Spleen (tissue), 11 donors: ENCODE measurements around the gene HDGFL1. TPM values are rescaled to one million over a fixed set of nuclear protein-coding genes. Genes with fewer than 3 reads are reported as not detected.

ENCODE experiments used
- DNase-seq: peaks from one replicate; pipeline ENCODE4 v3.0.0-alpha.2; 2020
- H3K27ac ChIP-seq, 8 donors: fragments of 200-600 bp; sonication (generic) in 7 of 8; 1 replicate in 4 of 8; 2 replicates in 4 of 8; pipeline versions ENCODE4 v1.5.0 to v1.8.0; 2016 to 2021; ENCODE audit warnings: inconsistent platforms in 4 of 8, mild to moderate bottlenecking in 4 of 8, moderate library complexity in 1 of 8
- H3K27me3 ChIP-seq, 7 donors: fragments of 200-600 bp; sonication (generic) in 6 of 7; replicated peaks in 1 of 7; 1 replicate in 4 of 7; 2 replicates in 3 of 7; pipeline versions ENCODE4 v1.5.0 to v1.8.0; 2016 to 2021; ENCODE audit warnings: inconsistent platforms in 3 of 7, mild to moderate bottlenecking in 1 of 7
- H3K36me3 ChIP-seq, 6 donors: fragments of 200-600 bp; sonication (generic) in 5 of 6; 1 replicate in 4 of 6; 2 replicates in 2 of 6; pipeline versions ENCODE4 v1.5.0 to v1.8.0; 2016 to 2021; ENCODE audit warnings: inconsistent platforms in 2 of 6
- H3K4me1 ChIP-seq, 6 donors: fragments of 200-600 bp; sonication (generic) in 5 of 6; 1 replicate in 3 of 6; 2 replicates in 3 of 6; pipeline versions ENCODE4 v1.5.0 to v1.8.0; 2016 to 2021; ENCODE audit warnings: inconsistent platforms in 3 of 6
- H3K4me3 ChIP-seq, 8 donors: fragments of 200-600 bp; sonication (generic) in 7 of 8; 1 replicate in 4 of 8; 2 replicates in 4 of 8; pipeline versions ENCODE4 v1.5.0 to v1.8.0; 2016 to 2021; ENCODE audit warnings: inconsistent platforms in 4 of 8, mild to moderate bottlenecking in 4 of 8, moderate library complexity in 2 of 8
- H3K9me3 ChIP-seq, 8 donors: fragments of 200-600 bp; sonication (generic) in 7 of 8; 1 replicate in 4 of 8; 2 replicates in 4 of 8; pipeline versions ENCODE4 v1.5.0 to v1.8.0; 2016 to 2021; ENCODE audit warnings: inconsistent platforms in 4 of 8
- CTCF ChIP-seq, 11 experiments: fragments of 200-600 bp in 7 of 11; fragments of 450-650 bp in 4 of 11; sonication (generic) in 4 of 11; IDR thresholded peaks in 8 of 11; conservative IDR thresholded peaks in 3 of 11; 1 replicate in 7 of 11; 2 replicates in 4 of 11; pipeline versions ENCODE4 v1.4.0 to v1.8.0; 2016 to 2021; ENCODE audit warnings: antibody characterized with exemption in 11 of 11, inconsistent platforms in 4 of 11, mild to moderate bottlenecking in 1 of 11
- POLR2A ChIP-seq, 3 donors: fragments of 450-650 bp; IDR thresholded peaks; one replicate each; pipeline ENCODE4 v1.5.1; 2017; ENCODE audit warnings: antibody characterized with exemption in 3 of 3, mild to moderate bottlenecking in 1 of 3
- POLR2AphosphoS5 ChIP-seq, 3 donors: sonication (generic); formaldehyde crosslinking; IDR thresholded peaks; one replicate each; pipeline ENCODE4 v1.5.1; 2017; ENCODE audit warnings: antibody characterized with exemption in 3 of 3
- WGBS, 5 donors: extraction: QIAGEN DNeasy Blood & Tissue Kit in 3 of 5; methylation state at CpG; one replicate each; pipeline versions ENCODE4 v1.1.5 to v1.1.7; 2013 to 2018; 5-methylcytosine and 5-hydroxymethylcytosine counted together
- intact Hi-C: fragments of 100-400 bp; cut with DNase I; formaldehyde crosslinking; loops from one replicate; pipeline ENCODE4 v1.15.0; 2023; ENCODE audit warnings: low total_unique reads
- polyA plus RNA-seq, 3 donors: library from polyadenylated mRNA; stranded (reverse); fragments of 200-250 nt; gene quantifications; one replicate each; pipeline ENCODE4 v1.2.1, GENCODE V29; 2013
- total RNA-seq, 7 donors: library from RNA; depleted of rRNA in 3 of 7; stranded (reverse); fragments of >200 nt in 3 of 7; fragmentation: NEBNext Ultra II Directional in 4 of 7; extraction: Animal tissue kit (Norgen Biotek cat#: 25700) in 4 of 7; gene quantifications; one replicate each; pipeline versions ENCODE4 v1.1.0 to v1.2.1, GENCODE V29; 2016 to 2021
- donor health status: healthy with polysubstance abuse.
- donor health status: DM: no; HTN: no; CAD: no; lungs with moderate emphysema.
- donor health status: DM: no; HTN: no; CAD: no.
- donor health status: Bipolar disorder and iron deficiency.
- donor health status: healthy.
- donor health status: DM: no; HTN: no; CAD: no.
- donor health status: DM: yes; HTN: yes; CAD: no.

Gene HDGFL1
- total and polyA plus RNA-seq, 10 donors: not detected

GRCh38 chr6:22613695-22614094 is 44.3 kb downstream of the HDGFL1 start:
- Histone ChIP-seq H3K9me3 (peaks cover 0 to 35% (median 22%) of the 10 kb centered on the region in 8 donors), H3K27ac (no peak overlapping the region), H3K4me3 (no peak overlapping the region), H3K4me1 (no peaks in the 10 kb centered on the region), H3K36me3 (no peaks in the 10 kb centered on the region), H3K27me3 (no peaks in the 10 kb centered on the region)
- no peak for TF ChIP-seq POLR2A (IDR thresholded peaks at IDR 0.05)
- no peak for TF ChIP-seq POLR2AphosphoS5 (IDR thresholded peaks at IDR 0.05)
- TF ChIP-seq CTCF (IDR thresholded peaks at IDR 0.05 in 8 of 11, conservative IDR thresholded peaks at IDR 0.05 in 3 of 11): no peak
- intact Hi-C loops: no loop called here
- WGBS, 5 donors: 43 to 77% (median 59%) methylated on average over 3 of the region's 3 CpGs
- no peak for DNase-seq

GRCh38 chr6:22614547-22614946 is 45.2 kb downstream of the HDGFL1 start:
- TF ChIP-seq POLR2A (IDR thresholded peaks at IDR 0.05): no peak
- no peak for TF ChIP-seq CTCF (IDR thresholded peaks at IDR 0.05 in 8 of 11, conservative IDR thresholded peaks at IDR 0.05 in 3 of 11)
- TF ChIP-seq POLR2AphosphoS5 (IDR thresholded peaks at IDR 0.05): no peak
- no peak for DNase-seq
- Histone ChIP-seq H3K36me3 (no peaks in the 10 kb centered on the region), H3K4me1 (no peaks in the 10 kb centered on the region), H3K4me3 (no peak overlapping the region), H3K27me3 (no peaks in the 10 kb centered on the region), H3K9me3 (peaks cover 0 to 40% (median 24%) of the 10 kb centered on the region in 8 donors), H3K27ac (no peak overlapping the region)
- intact Hi-C loops: no loop called here
- WGBS, 5 donors: 64 to 95% (median 93%) methylated on average over 3 of the region's 3 CpGs

GRCh38 chr6:22621028-22621427 is 51.7 kb downstream of the HDGFL1 start:
- H3K27ac ChIP-seq: peak overlapping the region in 2 of 8 donors; percentile 54 to 58
- intact Hi-C loops: no loop called here
- no peaks in the 10 kb centered on the region for H3K27me3 ChIP-seq
- no peaks in the 10 kb centered on the region for H3K36me3 ChIP-seq
- no peak overlapping the region for H3K4me3 ChIP-seq
- 83 to 93% (median 88%) methylated on average over 4 of the region's 4 CpGs for WGBS, 5 donors
- TF ChIP-seq CTCF (IDR thresholded peaks at IDR 0.05 in 8 of 11, conservative IDR thresholded peaks at IDR 0.05 in 3 of 11) (no peak), POLR2AphosphoS5 (IDR thresholded peaks at IDR 0.05) (no peak), POLR2A (IDR thresholded peaks at IDR 0.05) (no peak)
- no peaks in the 10 kb centered on the region for H3K4me1 ChIP-seq
- H3K9me3 ChIP-seq: peaks cover 0 to 47% (median 28%) of the 10 kb centered on the region in 8 donors
- DNase-seq: no peak
